HEK293T (cell line): ENCODE results near the gene AURKA.

ENCODE experiments used
- CTCF ChIA-PET: fragments of 350-600 bp; formaldehyde crosslinking; extraction: SDS; loops from one replicate; lab custom pipeline; 2021; ENCODE audit warnings: antibody characterized with exemption, inconsistent platforms; lab: Yijun Ruan, JAX
- POLR2A ChIA-PET: fragments of 350-600 bp; formaldehyde crosslinking; extraction: SDS; loops from one replicate; lab custom pipeline; 2020; ENCODE audit warnings: antibody characterized with exemption, inconsistent platforms; lab: Yijun Ruan, JAX
- DNase-seq: peaks from one replicate; pipeline ENCODE4 v3.0.0; 2012; ENCODE audit warnings: mixed read lengths; ENCODE audit errors: extremely low spot score
- ARNT ChIP-seq: fragments of 450-650 bp; IDR thresholded peaks from 2 replicates; pipeline ENCODE4 v1.6.1; 2017; ENCODE audit warnings: mild to moderate bottlenecking
- BHLHE40 ChIP-seq: fragments of 450-650 bp; IDR thresholded peaks from 2 replicates; pipeline ENCODE4 v1.6.1; 2016; ENCODE audit warnings: mild to moderate bottlenecking, moderate library complexity, borderline replicate concordance
- CTBP1 ChIP-seq: fragments of 450-650 bp; IDR thresholded peaks from 2 replicates; pipeline ENCODE4 v1.6.1; 2016; ENCODE audit warnings: borderline replicate concordance
- ELF4 ChIP-seq: fragments of 450-650 bp; IDR thresholded peaks from 2 replicates; pipeline ENCODE4 v1.6.1; 2017; ENCODE audit warnings: antibody characterized with exemption
- FOXA1 ChIP-seq: fragments of 450-650 bp; IDR thresholded peaks from 2 replicates; pipeline ENCODE4 v1.6.1; 2016; ENCODE audit warnings: mild to moderate bottlenecking
- FOXK2 ChIP-seq: fragments of 450-650 bp; IDR thresholded peaks from 2 replicates; pipeline ENCODE4 v1.6.1; 2016; ENCODE audit warnings: mild to moderate bottlenecking
- FOXM1 ChIP-seq: fragments of 450-650 bp; IDR thresholded peaks from 2 replicates; pipeline ENCODE4 v1.6.1; 2017; ENCODE audit warnings: mild to moderate bottlenecking, borderline replicate concordance
- HDGF ChIP-seq: fragments of 450-650 bp; IDR thresholded peaks from 2 replicates; pipeline ENCODE4 v1.6.1; 2017; ENCODE audit warnings: antibody characterized with exemption, borderline replicate concordance
- L3MBTL2 ChIP-seq: fragments of 450-650 bp; conservative IDR thresholded peaks from 2 replicates; pipeline ENCODE4 v1.6.1; 2016; ENCODE audit warnings: mild to moderate bottlenecking
- LEF1 ChIP-seq: fragments of 450-650 bp; IDR thresholded peaks from 2 replicates; pipeline ENCODE4 v1.6.1; 2017; ENCODE audit warnings: mild to moderate bottlenecking, borderline replicate concordance
- NFRKB ChIP-seq: fragments of 450-650 bp; IDR thresholded peaks from 2 replicates; pipeline ENCODE4 v1.6.1; 2016; ENCODE audit warnings: mild to moderate bottlenecking, moderate library complexity
- SP1 ChIP-seq: fragments of 450-650 bp; IDR thresholded peaks from 2 replicates; pipeline ENCODE4 v1.6.1; 2017
- SUZ12 ChIP-seq: fragments of 450-650 bp; IDR thresholded peaks from 2 replicates; pipeline ENCODE4 v1.6.1; 2016; ENCODE audit warnings: mild to moderate bottlenecking
- TARDBP ChIP-seq: fragments of 450-650 bp; IDR thresholded peaks from 2 replicates; pipeline ENCODE4 v1.6.1; 2016
- ZNF384 ChIP-seq: fragments of 450-650 bp; IDR thresholded peaks from 2 replicates; pipeline ENCODE4 v1.6.1; 2016
- TF ChIP-seq, protein P1 (sequence below): fragments of 450-650 bp; IDR thresholded peaks from 2 replicates; pipeline ENCODE4 v1.6.1; 2016

The AURKA gene

DNA sequence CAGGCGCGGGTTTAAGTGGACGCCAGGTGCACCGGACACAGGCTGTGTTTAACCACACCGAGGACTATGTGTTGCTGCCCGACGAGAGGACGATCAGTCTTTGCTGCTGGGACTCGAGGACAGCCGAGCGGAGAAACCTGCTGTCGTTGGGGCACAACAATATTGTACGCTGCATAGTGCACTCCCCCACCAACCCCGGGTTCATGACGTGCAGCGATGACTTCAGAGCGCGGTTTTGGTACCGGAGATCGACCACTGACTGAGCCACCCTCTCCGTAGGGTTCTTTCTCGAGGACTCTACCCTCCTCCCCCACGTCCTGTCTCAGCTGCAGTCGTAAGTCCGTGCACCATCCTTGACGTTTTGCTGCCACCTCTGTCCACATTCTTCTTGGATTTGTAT lies 11.4 kb upstream of the AURKA start:
- ChIA-PET CTCF (no interaction called here), POLR2A (no interaction called here)
- no peak for DNase-seq
- TF ChIP-seq ZNF384 (no peak), ARNT (no peak), NFRKB (no peak), SP1 (no peak), L3MBTL2 (no peak), FOXM1 (no peak), SUZ12 (no peak), LEF1 (no peak), FOXA1 (no peak), BHLHE40 (no peak), HDGF (no peak), ELF4 (no peak), FOXK2 (no peak)
- TF ChIP-seq, protein P1, sequence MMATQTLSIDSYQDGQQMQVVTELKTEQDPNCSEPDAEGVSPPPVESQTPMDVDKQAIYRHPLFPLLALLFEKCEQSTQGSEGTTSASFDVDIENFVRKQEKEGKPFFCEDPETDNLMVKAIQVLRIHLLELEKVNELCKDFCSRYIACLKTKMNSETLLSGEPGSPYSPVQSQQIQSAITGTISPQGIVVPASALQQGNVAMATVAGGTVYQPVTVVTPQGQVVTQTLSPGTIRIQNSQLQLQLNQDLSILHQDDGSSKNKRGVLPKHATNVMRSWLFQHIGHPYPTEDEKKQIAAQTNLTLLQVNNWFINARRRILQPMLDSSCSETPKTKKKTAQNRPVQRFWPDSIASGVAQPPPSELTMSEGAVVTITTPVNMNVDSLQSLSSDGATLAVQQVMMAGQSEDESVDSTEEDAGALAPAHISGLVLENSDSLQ, result no peak

DNA sequence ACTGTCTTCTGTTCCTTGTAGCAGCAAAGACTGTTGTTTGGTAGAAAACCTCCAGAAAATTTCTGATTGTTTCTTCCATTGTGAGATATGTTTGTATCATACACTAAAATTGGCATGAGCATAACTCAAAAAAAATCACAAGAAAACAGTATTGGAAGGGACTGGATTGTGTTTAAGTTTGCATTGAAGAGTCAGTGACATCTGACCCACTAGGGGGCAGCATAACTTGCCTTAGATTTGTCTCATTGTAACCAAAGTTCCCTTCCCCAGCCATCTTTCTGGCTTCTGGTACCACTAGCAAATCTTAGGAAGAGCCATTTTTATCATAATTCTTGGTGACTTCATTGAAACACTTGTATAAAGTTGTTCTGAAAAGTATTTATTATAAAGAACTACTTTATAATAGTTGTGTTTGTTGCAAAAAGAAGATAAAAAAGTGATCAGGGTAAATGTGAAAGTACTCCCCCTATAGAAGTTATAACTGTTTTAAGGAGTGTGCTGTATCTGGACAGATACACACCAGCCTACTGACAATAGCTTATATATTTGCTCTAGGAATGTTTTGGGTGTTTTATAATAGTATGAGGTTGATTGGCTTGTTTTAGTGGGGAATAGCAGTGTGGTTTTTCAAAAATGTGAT lies 8.1 kb upstream of the AURKA start:
- no peak for TF ChIP-seq LEF1
- TF ChIP-seq, protein P1, result 0 out of 2 replicates have a peak, but pooled peaks have one; percentile 15
- no peak for TF ChIP-seq SUZ12
- DNase-seq, result peak; percentile 53
- ChIA-PET CTCF (no interaction called here), POLR2A (no interaction called here)

DNA sequence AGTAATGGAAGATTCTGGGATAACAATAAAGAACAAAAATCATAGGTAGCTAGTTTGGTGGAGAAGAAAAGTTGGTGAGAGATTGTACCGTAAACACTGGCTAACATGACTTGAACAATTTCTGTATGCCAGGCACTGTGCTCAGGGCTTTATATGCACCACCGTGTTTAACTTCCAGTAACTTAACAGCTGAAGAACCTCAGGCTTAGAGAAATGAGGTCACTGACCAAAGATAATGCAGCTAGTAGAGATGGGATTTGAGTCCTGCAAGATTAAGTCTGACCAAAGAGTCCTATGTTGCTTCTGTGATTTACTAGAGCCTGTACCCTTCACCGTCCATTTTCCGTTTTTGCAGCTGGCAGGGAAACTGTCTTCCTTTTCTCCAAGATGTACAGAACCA lies 3.2 kb upstream of the AURKA start:
- CTCF ChIA-PET, result interaction anchor here (1.6 kb wide), 1 partner anchor 183 kb away, joined by 3 read pairs; no protein-coding TSS in a partner anchor
- DNase-seq, result no peak
- TF ChIP-seq ARNT (no peak), SUZ12 (no peak)
- POLR2A ChIA-PET, result no interaction called here

GRCh38 chr20:56393653-56394052 lies 1.6 kb upstream of the AURKA start:
- CTCF ChIA-PET, result no interaction called here
- DNase-seq, result no peak
- POLR2A ChIA-PET, result no interaction called here
- no peak for TF ChIP-seq SUZ12
- TF ChIP-seq FOXA1, result no peak
- no peak for TF ChIP-seq ZNF384
- TF ChIP-seq, protein P1, result no peak
- TF ChIP-seq FOXM1, result no peak
- TF ChIP-seq SP1, result no peak
- no peak for TF ChIP-seq L3MBTL2
- no peak for TF ChIP-seq FOXK2
- no peak for TF ChIP-seq NFRKB
- no peak for TF ChIP-seq BHLHE40
- TF ChIP-seq CTBP1, result no peak
- TF ChIP-seq ARNT, result no peak
- no peak for TF ChIP-seq ELF4
- no peak for TF ChIP-seq LEF1
- no peak for TF ChIP-seq TARDBP
- no peak for TF ChIP-seq HDGF

DNA sequence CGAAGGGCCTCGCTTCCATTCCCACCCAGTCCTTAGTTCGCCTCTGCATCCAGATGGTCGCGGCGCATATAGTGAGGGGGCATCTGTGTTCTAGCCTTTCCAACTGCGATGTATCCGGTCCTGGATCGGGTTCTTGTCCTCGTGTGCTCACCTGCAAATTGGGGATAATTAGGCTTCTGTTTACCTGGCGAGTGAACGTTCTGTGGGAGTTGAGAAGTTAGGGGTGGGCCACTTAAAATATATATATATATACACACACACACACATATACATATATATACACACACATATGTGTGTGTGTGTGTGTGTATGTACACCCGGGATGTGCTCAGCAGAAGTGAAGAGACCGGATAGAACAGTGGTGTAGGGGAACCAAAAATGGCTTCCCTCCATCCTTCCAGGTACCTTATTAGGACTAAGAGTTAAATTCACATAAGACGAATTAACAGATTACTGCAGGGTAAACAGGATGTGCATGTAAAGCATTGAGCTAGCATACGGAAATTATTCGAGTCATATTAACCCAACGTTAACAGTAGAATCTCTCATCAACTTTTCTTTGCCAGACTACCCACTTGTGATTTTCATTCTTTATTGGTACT lies 967 bp upstream of the AURKA start:
- no peak for DNase-seq
- no peak for TF ChIP-seq SUZ12
- no peak for TF ChIP-seq FOXA1
- TF ChIP-seq TARDBP, result no peak
- TF ChIP-seq SP1, result no peak
- no peak for TF ChIP-seq ARNT
- TF ChIP-seq HDGF, result no peak
- no peak for TF ChIP-seq FOXK2
- TF ChIP-seq FOXM1, result no peak
- TF ChIP-seq L3MBTL2, result no peak
- no peak for TF ChIP-seq CTBP1
- TF ChIP-seq, protein P1, result no peak
- no peak for TF ChIP-seq NFRKB
- no peak for TF ChIP-seq LEF1
- POLR2A ChIA-PET, result interaction anchor here (1.2 to 1.5 kb wide), 2 partner anchors 17 to 34 kb away, joined by 6 to 8 read pairs; partner anchors contain the start of gene FAM210B
- CTCF ChIA-PET, result no interaction called here
